ENCODE results near the gene MYOM1.
"Not testable (repeated sequence)": the region's sequence is repeated elsewhere in the genome, so short reads cannot be mapped to it uniquely, and the experiment has no call there.

MYOM1 gene

DNA sequence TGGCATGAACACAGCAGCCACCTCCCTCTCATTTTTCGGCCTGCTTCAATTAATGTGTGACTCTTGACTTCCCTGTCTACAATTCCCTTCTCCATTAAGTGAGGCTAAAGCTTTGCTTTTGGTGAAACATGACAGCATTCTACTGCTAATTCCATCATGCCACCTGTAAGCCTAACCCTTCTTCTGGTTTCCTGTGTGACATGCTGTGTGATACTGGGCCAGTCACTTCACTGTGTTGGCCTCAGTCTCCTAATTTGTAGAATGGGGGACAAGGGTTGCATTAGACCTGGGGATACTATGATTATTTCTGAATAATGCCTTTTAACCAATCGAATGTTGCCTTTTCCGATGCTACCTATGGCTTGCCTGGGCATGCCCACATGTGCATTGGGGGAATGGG lies 146.4 kb downstream of the MYOM1 start:
- DNase-seq, result not testable (repeated sequence)

GRCh38 chr18:3071676-3072075 lies 148.1 kb downstream of the MYOM1 start:
- no peak for DNase-seq

GRCh38 chr18:3069671-3070433 lies 149.9 kb downstream of the MYOM1 start:
- no peak for DNase-seq

GRCh38 chr18:3067722-3068121 lies 152.0 kb downstream of the MYOM1 start:
- no peak for DNase-seq

DNA sequence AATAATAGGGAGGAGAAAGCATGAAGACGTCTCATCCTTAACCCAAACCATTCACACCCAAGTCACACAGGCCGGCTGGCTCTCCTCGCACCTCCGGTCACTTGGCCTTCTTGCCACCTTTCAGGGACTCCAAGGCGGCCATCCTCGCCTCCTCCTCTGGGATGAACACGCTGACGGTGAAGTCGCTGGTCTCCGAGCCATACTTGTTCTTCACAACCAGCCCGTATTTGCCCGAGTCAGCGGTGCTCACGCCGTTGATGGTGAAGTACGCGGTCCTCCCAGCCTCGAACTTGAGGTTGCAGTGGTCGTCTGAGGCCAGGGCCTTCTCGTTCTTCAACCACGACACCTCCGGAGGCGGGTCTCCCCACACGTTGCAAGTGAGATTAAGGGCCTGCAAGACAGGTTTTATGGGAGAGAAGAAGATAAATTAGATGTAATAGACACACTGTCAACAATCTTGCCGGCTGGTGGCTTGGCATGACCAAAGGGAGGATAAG lies 152.6 kb downstream of the MYOM1 start:
- DNase-seq, result no peak

DNA sequence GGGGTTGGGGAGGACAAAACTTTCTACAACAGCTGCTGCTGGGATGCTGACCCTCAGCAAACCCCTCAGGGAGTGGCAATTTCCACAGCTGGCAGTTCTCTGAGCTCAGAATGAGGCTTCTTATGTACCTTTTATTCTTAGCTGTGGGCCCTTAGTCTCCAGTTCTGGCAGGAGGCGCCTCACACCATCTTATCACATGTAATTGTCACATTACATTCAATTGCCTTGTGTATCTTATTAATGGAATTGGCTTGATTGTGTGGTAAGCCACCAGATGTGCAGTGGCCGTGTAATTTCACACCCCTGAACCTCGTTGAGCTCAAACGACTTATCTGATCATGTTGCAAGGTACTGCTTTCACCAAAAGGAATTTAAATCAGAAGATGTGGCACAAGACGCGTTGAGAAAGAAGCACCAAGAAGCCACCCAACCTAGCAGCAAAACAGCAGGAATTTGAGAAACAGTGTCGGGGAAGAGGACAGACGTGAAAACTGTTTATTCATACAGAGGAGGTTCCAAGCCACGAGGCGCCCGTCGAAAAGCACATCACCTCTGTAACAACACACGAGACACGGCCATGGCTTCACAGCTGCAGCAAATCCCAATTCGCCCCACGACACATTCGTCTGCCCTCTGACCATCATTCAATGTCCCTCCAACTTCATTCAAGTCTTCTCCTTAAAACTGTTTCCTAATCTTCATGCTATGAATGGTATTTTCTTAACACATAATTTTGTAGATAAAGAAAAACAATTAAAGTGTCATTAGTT lies 153.2 kb downstream of the MYOM1 start:
- no peak for DNase-seq

GRCh38 chr18:3063766-3064165 lies 156.0 kb downstream of the MYOM1 start:
- not testable (repeated sequence) for DNase-seq

- DNase-seq, result no peak
Measured at GRCh38 chr18:3062798-3063680, 156.7 kb downstream of the MYOM1 start.

DNA sequence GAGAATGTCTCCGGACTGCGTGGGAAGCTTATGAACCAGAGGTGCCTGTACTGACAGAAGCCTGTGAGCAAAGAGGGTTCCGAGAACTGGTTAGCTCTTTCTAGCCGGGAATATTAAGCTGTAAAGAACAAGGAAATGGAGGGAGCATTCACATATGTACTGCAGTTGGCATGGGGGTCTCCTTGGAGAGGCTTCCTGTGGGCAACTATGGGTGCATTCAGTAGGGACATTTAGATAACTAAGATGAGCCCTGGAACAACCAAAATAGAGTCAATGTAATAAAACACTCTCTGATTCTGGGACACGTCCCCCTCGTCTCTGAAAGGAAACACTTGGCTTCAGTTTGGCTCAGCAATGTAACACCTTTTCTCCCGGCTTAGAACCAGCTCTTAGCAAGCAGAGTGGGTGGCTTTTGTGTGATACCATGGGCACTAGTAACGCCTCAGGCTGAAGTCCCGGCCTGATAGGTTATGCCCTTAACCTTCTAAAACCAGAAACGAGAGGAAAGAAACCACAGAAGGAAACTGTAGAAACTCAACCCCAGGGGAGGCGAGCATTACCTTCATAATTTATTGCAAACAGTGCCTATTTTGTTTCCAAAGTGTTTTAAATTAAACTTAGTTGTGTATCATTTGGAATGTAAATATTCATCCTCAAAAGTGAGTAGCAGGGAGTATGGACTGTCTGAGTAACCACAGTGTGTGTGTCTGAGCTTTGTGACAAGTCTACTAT lies 158.0 kb downstream of the MYOM1 start:
- DNase-seq, result no peak

- DNase-seq, result no peak
Measured at GRCh38 chr18:3060667-3061580, 158.8 kb downstream of the MYOM1 start.

GRCh38 chr18:3059272-3059671 lies 160.5 kb downstream of the MYOM1 start:
- no peak for DNase-seq

DNA sequence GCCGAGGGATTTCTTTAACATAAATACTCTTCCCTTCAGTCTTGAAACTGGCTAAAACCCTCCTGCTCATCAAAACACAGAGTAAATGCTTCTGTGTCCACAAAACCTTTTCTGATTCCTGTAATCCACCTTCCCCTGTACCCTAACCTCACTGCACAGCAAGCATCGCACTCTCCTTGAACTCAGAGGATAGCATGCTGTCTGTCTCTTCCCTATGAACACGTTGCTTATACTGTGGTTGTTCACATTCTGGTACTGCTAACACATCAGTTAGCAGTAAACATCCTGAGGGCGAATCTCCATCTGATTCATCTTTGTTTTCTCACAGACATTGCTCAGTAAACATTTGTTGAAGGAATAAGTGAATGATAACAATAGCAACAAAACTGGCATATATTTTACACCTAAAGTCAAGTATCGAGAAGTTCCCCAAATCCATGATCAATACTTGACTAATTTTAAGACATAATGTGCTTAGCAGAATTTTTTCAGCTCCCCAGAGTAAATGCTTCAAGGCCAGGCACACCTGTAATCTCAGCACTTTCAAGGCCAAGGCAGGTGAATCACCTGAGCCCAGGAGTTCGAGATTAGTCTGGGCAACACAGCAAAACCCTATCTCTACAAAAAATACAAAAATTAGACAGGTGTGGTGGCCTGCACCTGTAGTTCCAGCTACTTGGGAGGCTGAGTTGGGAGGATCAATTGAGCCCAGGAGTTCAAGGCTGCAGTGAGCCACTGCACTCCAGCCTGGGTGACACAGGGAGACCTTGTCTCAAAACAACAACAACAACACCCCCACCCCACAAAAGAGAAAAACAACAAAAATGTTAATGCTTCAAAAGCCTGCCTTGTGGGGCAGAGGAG lies 161.2 kb downstream of the MYOM1 start:
- DNase-seq, result no peak

DNA sequence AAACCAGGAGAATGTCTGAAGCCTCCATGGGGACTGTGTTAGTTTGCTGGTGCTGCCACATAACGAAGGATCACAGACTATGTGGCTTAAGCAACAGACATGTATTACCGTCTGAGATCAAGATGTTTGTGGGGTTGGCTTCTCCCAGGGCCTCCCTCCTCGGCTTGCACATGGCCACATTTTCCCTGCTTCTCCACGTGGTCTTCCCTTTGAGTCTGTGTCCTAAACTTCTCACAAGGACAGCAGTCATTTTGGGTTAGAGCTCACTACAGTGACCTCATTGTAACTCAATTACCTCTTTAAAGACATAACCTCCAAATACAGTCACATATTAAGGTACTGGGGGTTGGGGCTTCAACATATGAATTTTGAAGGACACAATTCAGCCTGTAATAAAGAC lies 162.2 kb downstream of the MYOM1 start:
- no peak for DNase-seq

DNA sequence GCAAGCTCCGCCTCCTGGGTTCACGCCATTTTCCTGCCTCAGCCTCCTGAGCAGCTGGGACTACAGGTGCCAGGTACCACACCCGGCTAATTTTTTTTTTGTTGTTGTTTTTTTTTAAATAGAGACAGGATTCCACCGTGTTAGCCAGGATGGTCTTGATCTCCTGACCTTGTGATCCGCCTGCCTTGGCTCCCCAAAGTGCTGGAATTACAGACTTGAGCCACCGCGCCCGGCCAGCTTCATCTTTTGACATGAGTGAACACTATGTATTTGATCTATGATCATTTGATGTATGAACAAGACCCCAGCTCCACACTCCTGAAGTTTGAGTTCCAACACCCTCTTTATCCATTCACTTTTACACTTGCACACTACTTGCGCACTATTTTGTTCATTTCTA lies 163.5 kb downstream of the MYOM1 start:
- DNase-seq, result no peak

DNA sequence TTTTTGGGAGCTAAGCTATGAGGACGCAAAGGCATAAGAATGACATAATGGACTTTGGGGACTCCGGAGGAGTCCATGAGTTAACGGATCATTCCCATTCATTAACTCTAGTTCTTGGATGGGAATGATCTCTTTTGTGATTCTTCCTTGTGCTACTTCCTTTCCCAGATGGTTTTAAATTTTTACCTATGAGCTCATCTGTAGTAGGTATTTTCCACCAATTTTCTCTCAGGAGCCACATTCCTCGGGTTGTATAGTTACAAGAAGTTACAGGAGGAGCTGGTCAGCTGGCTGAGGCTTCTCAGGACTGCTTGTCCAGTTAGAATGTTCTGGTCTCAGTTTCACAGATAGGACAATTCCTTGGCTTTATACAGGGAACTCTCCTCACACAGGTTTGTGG lies 164.0 kb downstream of the MYOM1 start:
- no peak for DNase-seq

- DNase-seq, result no peak
Measured at GRCh38 chr18:3055186-3055728, 164.5 kb downstream of the MYOM1 start.

DNA sequence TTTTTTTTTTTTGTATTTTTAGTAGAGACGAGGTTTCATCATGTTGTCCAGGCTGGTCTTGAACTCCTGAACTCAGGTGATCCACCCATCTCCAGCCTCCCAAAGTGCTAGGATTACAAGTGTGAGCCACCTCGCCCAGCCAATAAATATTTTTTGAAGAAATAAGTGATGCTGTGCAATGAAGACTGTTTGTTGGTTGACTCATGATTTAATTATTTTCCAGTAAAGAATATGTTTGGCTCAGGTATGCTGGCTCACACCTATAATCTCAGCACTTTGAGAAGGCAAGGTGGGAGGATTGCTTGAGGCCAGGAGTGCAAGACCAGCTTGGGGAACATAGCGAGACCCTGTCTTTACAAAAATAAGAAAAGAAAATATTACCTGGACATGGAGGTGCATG lies 165.0 kb downstream of the MYOM1 start:
- DNase-seq, result no peak

GRCh38 chr18:3054214-3054613 lies 165.6 kb downstream of the MYOM1 start:
- DNase-seq, result no peak

GRCh38 chr18:3053081-3053480 lies 166.7 kb downstream of the MYOM1 start:
- no peak for DNase-seq

GRCh38 chr18:3052411-3052758 lies 167.4 kb downstream of the MYOM1 start:
- DNase-seq, result no peak

Measured in SIG-M5 (cell line).